B cell (primary cell): ENCODE results near the gene CBX5.

ENCODE experiments used
- CTCF ChIP-seq: fragments of 200-600 bp; IDR thresholded peaks from one replicate; pipeline ENCODE4 v1.8.0; 2022; ENCODE audit warnings: antibody characterized with exemption, mild to moderate bottlenecking
- EZH2 ChIP-seq: IDR thresholded peaks from 2 replicates; pipeline ENCODE4 v1.6.1; 2012; ENCODE audit warnings: borderline replicate concordance, low read depth, mild to moderate bottlenecking, moderate library complexity, low read length; ENCODE audit not compliant: insufficient read depth, poor library complexity, severe bottlenecking

- TF ChIP-seq CTCF = no peak
- TF ChIP-seq EZH2 = no peak
Observed at GRCh38 chr12:54199917-54200316, 80.0 kb downstream of the CBX5 start.
